H1 (cell line): ENCODE data around the gene LRCH1. TPM values are rescaled to one million over a fixed set of nuclear protein-coding genes. Genes with fewer than 3 reads are reported as not detected.

Experiments
- CTCF ChIA-PET: fragments of 300-600 bp; sonication (Branson Sonifier 250); formaldehyde crosslinking; loops from one replicate; lab custom pipeline; 2021; ENCODE audit not compliant: partially characterized antibody; lab: Charles Lee
- POLR2A ChIA-PET: fragments of 300-600 bp; sonication (Branson Sonifier 250); formaldehyde crosslinking; loops from one replicate; lab custom pipeline; 2021; ENCODE audit warnings: inconsistent platforms; ENCODE audit not compliant: partially characterized antibody; lab: Charles Lee
- DNase-seq, 2 experiments: peaks; one replicate each; pipeline versions ENCODE4 v3.0.0 to v3.0.0-alpha.2; 2010 to 2022; ENCODE audit warnings: low spot score in 2 of 2, low read depth in 1 of 2, mixed read lengths in 1 of 2
- FAIRE-seq: peaks from 2 replicates; lab custom pipeline; 2011; peaks lifted over from hg19 to GRCh38; lab: Jason Lieb, UNC
- H2AFZ ChIP-seq: 2 replicates; pipeline ENCODE4 v1.8.1; 2012; ENCODE audit warnings: low read length, inconsistent platforms
- H2AK5ac ChIP-seq: 2 replicates; pipeline ENCODE4 v1.6.1; 2013; ENCODE audit warnings: low read depth, low read length
- H2BK120ac ChIP-seq: replicated peaks from 2 replicates; pipeline ENCODE3; 2013; ENCODE audit warnings: low read depth, low read length, inconsistent platforms
- H2BK12ac ChIP-seq: 2 replicates; pipeline ENCODE4 v1.6.1; 2013; ENCODE audit warnings: low read depth, low read length
- H2BK15ac ChIP-seq: 2 replicates; pipeline ENCODE4 v1.6.1; 2013; ENCODE audit warnings: low read length
- H2BK20ac ChIP-seq: 2 replicates; pipeline ENCODE4 v1.6.1; 2013; ENCODE audit warnings: low read length
- H2BK5ac ChIP-seq: 2 replicates; pipeline ENCODE4 v1.6.1; 2013; ENCODE audit warnings: low read depth, low read length
- H3K14ac ChIP-seq: 2 replicates; pipeline ENCODE4 v1.6.1; 2013; ENCODE audit warnings: inconsistent platforms; ENCODE audit not compliant: insufficient read length
- H3K18ac ChIP-seq: 2 replicates; pipeline ENCODE4 v1.6.1; 2013; ENCODE audit warnings: low read length; ENCODE audit errors: extremely low read depth
- H3K23ac ChIP-seq: 2 replicates; pipeline ENCODE4 v1.6.1; 2013; ENCODE audit warnings: inconsistent platforms; ENCODE audit not compliant: insufficient read length
- H3K23me2 ChIP-seq: 2 replicates; pipeline ENCODE4 v1.6.1; 2013; ENCODE audit warnings: low read depth, low read length
- H3K27ac ChIP-seq: 2 replicates; pipeline ENCODE4 v1.6.1; 2011; ENCODE audit warnings: low read depth, low read length, inconsistent platforms
- H3K27me3 ChIP-seq, 4 experiments: replicated peaks in 1 of 4; 1 replicate in 1 of 4; 2 replicates in 3 of 4; pipeline versions ENCODE4 v1.6.1 to v1.8.1; 2011 to 2013; ENCODE audit warnings: low read length in 3 of 4, mild to moderate bottlenecking in 3 of 4, inconsistent platforms in 2 of 4, mixed read lengths in 2 of 4, moderate library complexity in 1 of 4; ENCODE audit not compliant: control insufficient read depth in 3 of 4, insufficient read depth in 3 of 4; ENCODE audit errors: extremely low read depth in 1 of 4
- H3K36me3 ChIP-seq, 4 experiments: 2 replicates each; pipeline versions ENCODE4 v1.6.1 to v1.8.1; 2011 to 2013; ENCODE audit warnings: mild to moderate bottlenecking in 4 of 4, low read length in 3 of 4, moderate library complexity in 2 of 4, control low read depth in 1 of 4, inconsistent platforms in 1 of 4; ENCODE audit not compliant: insufficient read depth in 4 of 4, control insufficient read depth in 2 of 4
- H3K4ac ChIP-seq: replicated peaks from 2 replicates; pipeline ENCODE3; 2013; ENCODE audit warnings: low read length, low read depth, mixed read lengths, inconsistent platforms; ENCODE audit not compliant: insufficient read length
- H3K4me1 ChIP-seq, 4 experiments: replicated peaks in 1 of 4; 1 replicate in 1 of 4; 2 replicates in 3 of 4; pipeline versions ENCODE4 v1.6.1 to v1.8.1; 2011 to 2013; ENCODE audit warnings: low read length in 3 of 4, inconsistent platforms in 2 of 4, mixed read lengths in 1 of 4; ENCODE audit not compliant: insufficient read depth in 4 of 4, control insufficient read depth in 3 of 4
- H3K4me2 ChIP-seq, 2 experiments: 2 replicates each; pipeline versions ENCODE4 v1.6.1 to v1.8.1; 2011 to 2013; ENCODE audit warnings: low read depth in 2 of 2, low read length in 2 of 2, control low read depth in 1 of 2, inconsistent platforms in 1 of 2, mild to moderate bottlenecking in 1 of 2; ENCODE audit not compliant: insufficient read depth in 1 of 2
- H3K4me3 ChIP-seq, 4 experiments: fragments of 200-600, 300-600 bp in 1 of 4; sonication (generic), shearing (Covaris generic), sonication (Bioruptor Twin) in 1 of 4; 2 replicates each; pipeline versions ENCODE4 v1.5.1 to v1.8.1; 2011 to 2016; ENCODE audit warnings: low read length in 4 of 4, low read depth in 3 of 4, control low read depth in 2 of 4, inconsistent platforms in 2 of 4, mild to moderate bottlenecking in 2 of 4, mixed read lengths in 1 of 4, moderate library complexity in 1 of 4; ENCODE audit not compliant: insufficient read depth in 2 of 4; ENCODE audit errors: extremely low read depth in 1 of 4
- H3K56ac ChIP-seq: replicated peaks from 2 replicates; pipeline ENCODE3; 2013; ENCODE audit warnings: low read depth, mild to moderate bottlenecking, mixed read lengths, low read length, inconsistent platforms; ENCODE audit not compliant: insufficient read length
- H3K79me1 ChIP-seq: 2 replicates; pipeline ENCODE4 v1.6.1; 2013; ENCODE audit warnings: low read depth, low read length, control low read depth
- H3K79me2 ChIP-seq, 2 experiments: 2 replicates each; pipeline versions ENCODE4 v1.6.1 to v1.8.1; 2012 to 2013; ENCODE audit warnings: low read length in 2 of 2, mild to moderate bottlenecking in 2 of 2, inconsistent platforms in 1 of 2; ENCODE audit not compliant: insufficient read depth in 2 of 2, control insufficient read depth in 1 of 2
- H3K9ac ChIP-seq, 4 experiments: replicated peaks in 1 of 4; 1 replicate in 1 of 4; 2 replicates in 3 of 4; pipeline versions ENCODE4 v1.6.1 to v1.8.1; 2011 to 2013; ENCODE audit warnings: low read depth in 3 of 4, low read length in 3 of 4, control low read depth in 2 of 4, mild to moderate bottlenecking in 2 of 4, moderate library complexity in 2 of 4, inconsistent platforms in 1 of 4; ENCODE audit errors: extremely low read depth in 1 of 4
- H3K9me3 ChIP-seq, 2 experiments: 2 replicates each; pipeline versions ENCODE4 v1.6.1 to v1.8.1; 2012 to 2013; ENCODE audit warnings: mild to moderate bottlenecking in 2 of 2, moderate library complexity in 2 of 2, control low read depth in 1 of 2, inconsistent platforms in 1 of 2, low read depth in 1 of 2, low read length in 1 of 2, mixed read lengths in 1 of 2; ENCODE audit not compliant: insufficient read depth in 2 of 2
- H4K20me1 ChIP-seq, 2 experiments: replicated peaks in 1 of 2; 2 replicates each; pipeline versions ENCODE3 to v1.8.1; 2011 to 2013; ENCODE audit warnings: inconsistent platforms in 2 of 2, low read length in 2 of 2, mild to moderate bottlenecking in 1 of 2; ENCODE audit not compliant: insufficient read depth in 2 of 2, control insufficient read depth in 1 of 2
- H4K5ac ChIP-seq: 2 replicates; pipeline ENCODE4 v1.6.1; 2013; ENCODE audit warnings: low read length, low read depth, mixed read lengths, inconsistent platforms; ENCODE audit not compliant: insufficient read length
- H4K8ac ChIP-seq: 2 replicates; pipeline ENCODE4 v1.8.0; 2013; ENCODE audit warnings: mild to moderate bottlenecking, moderate library complexity, low read length, inconsistent platforms; ENCODE audit not compliant: insufficient read depth; ENCODE audit errors: extremely low read depth
- H4K91ac ChIP-seq: replicated peaks from 2 replicates; pipeline ENCODE3; 2013; ENCODE audit warnings: low read length, mixed read lengths, inconsistent platforms; ENCODE audit not compliant: insufficient read length
- BACH1 ChIP-seq: IDR thresholded peaks from 2 replicates; pipeline ENCODE4 v1.6.1; 2012; ENCODE audit warnings: low read length, improper control_type of control experiment
- GABPA ChIP-seq: IDR thresholded peaks from 2 replicates; pipeline ENCODE4 v1.6.1; 2011; ENCODE audit warnings: mild to moderate bottlenecking, low read length, moderate library complexity, borderline replicate concordance; ENCODE audit not compliant: insufficient read depth
- POU5F1 ChIP-seq: IDR thresholded peaks from 2 replicates; pipeline ENCODE4 v1.6.1; 2011; ENCODE audit warnings: low read depth, mild to moderate bottlenecking, low read length, moderate library complexity
- SRF ChIP-seq: IDR thresholded peaks from 2 replicates; pipeline ENCODE4 v1.6.1; 2011; ENCODE audit warnings: mild to moderate bottlenecking, low read depth, low read length, moderate library complexity
- SUZ12 ChIP-seq: fragments of 200-600 bp; sonication (generic); IDR thresholded peaks from 2 replicates; pipeline ENCODE4 v1.6.1; 2012; ENCODE audit warnings: mild to moderate bottlenecking, inconsistent platforms, low read length, moderate library complexity, mixed read lengths
- TAF1 ChIP-seq: IDR thresholded peaks from 2 replicates; pipeline ENCODE4 v1.6.1; 2011; ENCODE audit warnings: mild to moderate bottlenecking, low read depth, low read length
- TEAD4 ChIP-seq: IDR thresholded peaks from 2 replicates; pipeline ENCODE4 v1.6.1; 2012; ENCODE audit warnings: low read depth, low read length, inconsistent platforms, mixed read lengths
- WGBS, 2 experiments: shearing (Covaris generic) in 1 of 2; methylation state at CpG; one replicate each; pipeline versions ENCODE4 v1.1.6 to v1.1.7; 2013 to 2015; ENCODE audit warnings: low lambda C conversion rate in 2 of 2, mixed read lengths in 2 of 2, inconsistent platforms in 1 of 2, low coverage in 1 of 2, missing lambda C conversion rate in 1 of 2; ENCODE audit not compliant: insufficient replicate concordance in 2 of 2, insufficient coverage in 1 of 2, insufficient read length in 1 of 2; ENCODE audit errors: extremely low coverage in 1 of 2, missing lambda C conversion rate in 1 of 2; 5-methylcytosine and 5-hydroxymethylcytosine counted together
- polyA plus RNA-seq, 7 experiments: library from polyadenylated mRNA; depleted of rRNA in 3 of 7; stranded (reverse) in 5 of 7; unstranded in 2 of 7; fragments of >200 nt in 5 of 7; fragments of 200-250 nt in 2 of 7; gene quantifications; 1 replicate in 5 of 7; 2 replicates in 1 of 7; 4 replicates in 1 of 7; pipeline versions ENCODE4 v1.2.1 to v1.2.3, GENCODE V29; 2011 to 2013; ENCODE audit warnings: missing spikeins in 2 of 7, mixed read lengths in 2 of 7
- total RNA-seq: library from RNA; stranded (reverse); fragmentation: NEBNext Ultra II Directional; extraction: Animal tissue kit (Norgen Biotek cat#: 25700); gene quantifications from 2 replicates; pipeline ENCODE4 v1.2.1, GENCODE V29; 2021

The LRCH1 gene
- total and polyA plus RNA-seq, 2 of the 8 experiments (the other 6 are each of a cell fraction or from before 2014, with no cell fraction given): 3.0 to 10.1 TPM

DNA sequence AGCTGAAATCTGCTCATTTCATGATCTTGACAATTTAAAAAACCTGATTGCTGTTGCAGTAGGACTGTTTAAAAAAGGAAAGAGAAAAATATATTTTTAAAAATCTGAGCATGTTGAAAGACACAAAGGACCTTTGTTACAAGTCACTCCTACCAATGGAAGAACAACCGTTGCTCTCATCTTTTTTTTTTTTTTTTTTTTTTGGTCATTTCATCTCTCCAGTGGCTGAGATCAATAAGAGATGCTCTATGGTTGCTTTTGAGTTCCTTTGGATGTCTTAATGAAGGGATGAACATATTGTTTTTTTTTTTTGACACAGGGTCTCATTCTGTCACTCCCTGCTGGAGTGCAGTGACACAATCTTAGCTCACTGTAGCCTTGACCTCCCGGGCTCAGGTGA is 29.2 kb downstream of the LRCH1 start:
- Histone ChIP-seq H3K56ac (no peak overlapping the region), H3K4me2 (no peak overlapping the region), H4K8ac (no peak overlapping the region), H3K27ac (no peak overlapping the region), H3K4me3 (no peak overlapping the region), H2AK5ac (no peak overlapping the region), H2BK20ac (no peak overlapping the region), H3K36me3 (no peaks in the 10 kb centered on the region), H4K20me1 (peaks cover 0 to 3% of the 10 kb centered on the region in 2 experiments), H3K4me1 (no peaks in the 10 kb centered on the region; a peak in 2 of 7 replicates), H3K79me1 (no peaks in the 10 kb centered on the region; the same call in 1 of the 2 replicates), H4K5ac (no peak overlapping the region), H3K23ac (no peak overlapping the region), H2AFZ (no peak overlapping the region), H3K9ac (no peak overlapping the region), H2BK5ac (no peak overlapping the region), H3K9me3 (no peaks in the 10 kb centered on the region), H2BK120ac (no peak overlapping the region), H3K18ac (no peak overlapping the region), H3K23me2 (no peaks in the 10 kb centered on the region), H2BK12ac (no peak overlapping the region), H2BK15ac (no peak overlapping the region), H3K4ac (no peak overlapping the region), H3K79me2 (peaks cover 0 to 15% of the 10 kb centered on the region in 2 experiments; a peak in 2 of 4 replicates), H4K91ac (no peak overlapping the region), H3K27me3 (no peaks in the 10 kb centered on the region), H3K14ac (no peak overlapping the region)
- POLR2A ChIA-PET: no interaction called here
- TF ChIP-seq GABPA: no peak
- no peak for TF ChIP-seq BACH1
- no peak for TF ChIP-seq TAF1
- TF ChIP-seq TEAD4: no peak
- no peak for TF ChIP-seq SUZ12
- no peak for TF ChIP-seq POU5F1
- no peak for TF ChIP-seq SRF
- DNase-seq (no peak), FAIRE-seq (no peak)
- CTCF ChIA-PET: interaction anchor here (0.7 kb wide), 1 partner anchor 10 kb away, joined by 3 read pairs; no protein-coding TSS in a partner anchor
- WGBS, 2 experiments: 83% methylated on average over 2 of the region's 2 CpGs; no CpG with 5 or more reads in 1 of the 2 experiments
